GM12872 (cell line): ENCODE results near the gene SPACA6.

Experiments
- TF ChIP-seq, protein P1 (sequence below): IDR thresholded peaks from 3 replicates; pipeline ENCODE4 v1.5.1; 2011; ENCODE audit warnings: low read depth, mild to moderate bottlenecking, low read length, moderate library complexity; ENCODE audit not compliant: insufficient read depth

Gene SPACA6

DNA sequence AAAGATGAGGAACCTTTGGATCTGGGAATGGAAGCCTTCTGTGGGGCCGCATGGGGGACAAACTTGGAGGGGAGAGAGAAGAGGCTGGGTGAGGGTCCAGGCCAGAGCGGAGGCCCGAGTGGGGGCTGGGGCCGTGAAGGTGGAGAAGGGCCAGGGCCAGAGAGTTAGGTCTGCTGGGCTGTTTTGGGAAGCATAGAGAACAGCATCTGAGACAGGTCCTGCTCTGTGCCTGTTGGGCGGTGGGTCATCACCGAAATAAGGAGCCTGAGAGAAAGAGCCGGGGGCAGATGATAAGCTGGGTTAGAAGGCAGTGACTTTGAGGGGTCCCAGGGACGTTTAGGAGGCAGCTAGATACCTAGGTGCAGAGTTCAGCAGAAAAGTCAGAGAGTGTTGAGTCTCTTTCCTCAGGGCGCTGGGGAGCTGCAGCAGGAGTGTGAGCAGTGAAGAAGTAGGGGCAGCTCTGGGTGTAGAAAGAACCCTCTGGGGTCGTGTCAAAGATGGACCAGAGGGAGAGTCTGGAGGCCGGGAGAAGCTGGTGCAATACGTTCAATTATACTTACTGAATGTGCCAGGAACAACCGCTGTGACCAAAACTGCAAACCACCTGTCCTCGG is 2.7 kb downstream of the SPACA6 start:
- TF ChIP-seq, protein P1, sequence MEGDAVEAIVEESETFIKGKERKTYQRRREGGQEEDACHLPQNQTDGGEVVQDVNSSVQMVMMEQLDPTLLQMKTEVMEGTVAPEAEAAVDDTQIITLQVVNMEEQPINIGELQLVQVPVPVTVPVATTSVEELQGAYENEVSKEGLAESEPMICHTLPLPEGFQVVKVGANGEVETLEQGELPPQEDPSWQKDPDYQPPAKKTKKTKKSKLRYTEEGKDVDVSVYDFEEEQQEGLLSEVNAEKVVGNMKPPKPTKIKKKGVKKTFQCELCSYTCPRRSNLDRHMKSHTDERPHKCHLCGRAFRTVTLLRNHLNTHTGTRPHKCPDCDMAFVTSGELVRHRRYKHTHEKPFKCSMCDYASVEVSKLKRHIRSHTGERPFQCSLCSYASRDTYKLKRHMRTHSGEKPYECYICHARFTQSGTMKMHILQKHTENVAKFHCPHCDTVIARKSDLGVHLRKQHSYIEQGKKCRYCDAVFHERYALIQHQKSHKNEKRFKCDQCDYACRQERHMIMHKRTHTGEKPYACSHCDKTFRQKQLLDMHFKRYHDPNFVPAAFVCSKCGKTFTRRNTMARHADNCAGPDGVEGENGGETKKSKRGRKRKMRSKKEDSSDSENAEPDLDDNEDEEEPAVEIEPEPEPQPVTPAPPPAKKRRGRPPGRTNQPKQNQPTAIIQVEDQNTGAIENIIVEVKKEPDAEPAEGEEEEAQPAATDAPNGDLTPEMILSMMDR, result no peak

DNA sequence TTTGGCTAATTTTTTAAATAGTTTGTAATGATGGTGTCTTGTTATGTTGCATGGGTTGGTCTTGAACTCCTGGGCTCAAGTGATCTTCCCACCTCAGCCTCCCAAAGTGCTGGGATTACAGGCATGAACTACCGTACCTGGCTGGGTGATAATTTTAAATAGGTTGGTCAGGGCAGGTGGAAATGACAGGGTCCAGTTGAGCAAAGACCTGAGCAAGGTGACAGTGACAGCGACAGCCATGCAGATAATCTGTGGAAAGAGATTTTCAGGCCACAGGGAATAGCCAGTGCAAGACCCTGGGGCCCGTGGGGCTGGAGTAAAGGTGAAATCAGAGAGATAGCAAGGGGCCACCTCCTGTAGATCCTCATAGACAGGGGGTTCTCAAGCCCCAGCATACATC is 3.5 kb downstream of the SPACA6 start:
- TF ChIP-seq, protein P1, result no peak

DNA sequence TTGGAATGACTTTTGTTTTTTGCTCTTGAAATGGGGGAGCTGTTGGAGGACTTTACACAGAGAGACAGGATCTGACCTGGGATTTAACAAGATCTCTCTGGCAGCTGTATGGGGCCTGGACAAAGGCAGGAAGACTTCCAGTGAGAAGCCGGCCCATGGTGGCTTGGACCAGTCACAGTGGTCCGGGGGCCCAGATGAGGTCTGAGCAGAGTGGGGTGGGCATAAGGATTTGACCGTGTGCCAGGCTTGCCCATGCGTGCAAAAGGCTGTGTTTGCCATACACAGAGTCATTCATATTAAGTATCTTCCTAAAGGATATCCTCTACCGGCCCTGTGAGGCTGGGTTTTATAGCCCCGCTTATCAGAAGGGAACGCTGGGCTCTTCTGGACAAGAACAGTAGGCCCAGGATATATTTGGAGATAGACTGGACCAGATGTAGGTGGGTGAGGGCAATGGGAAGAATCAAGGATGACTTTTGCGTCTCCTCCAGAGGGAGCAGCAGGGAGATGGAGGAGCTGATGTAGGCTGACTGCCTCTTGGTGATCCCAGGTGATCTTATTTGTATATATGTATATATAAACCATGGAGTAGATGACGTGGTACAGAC is 4.1 kb downstream of the SPACA6 start:
- TF ChIP-seq, protein P1, result no peak

DNA sequence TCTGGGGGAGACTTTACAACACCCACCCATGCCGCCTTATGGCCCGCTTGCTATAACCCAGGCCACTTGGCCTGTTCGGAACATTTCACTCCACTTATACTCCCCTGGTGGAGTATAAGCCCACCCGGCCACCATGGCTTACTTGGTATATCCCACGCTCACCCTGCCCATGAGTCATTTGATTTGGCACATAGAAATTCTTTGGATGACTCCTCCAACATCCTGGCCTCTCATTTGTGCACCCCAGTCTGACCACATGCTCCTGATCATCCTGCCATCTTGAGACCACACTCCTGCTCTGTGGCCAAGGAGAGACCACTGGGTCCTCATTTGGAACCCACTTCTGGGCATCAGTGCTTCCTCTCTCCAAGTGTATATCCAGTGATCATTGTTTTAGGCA is 5.2 kb downstream of the SPACA6 start:
- TF ChIP-seq, protein P1, result no peak

DNA sequence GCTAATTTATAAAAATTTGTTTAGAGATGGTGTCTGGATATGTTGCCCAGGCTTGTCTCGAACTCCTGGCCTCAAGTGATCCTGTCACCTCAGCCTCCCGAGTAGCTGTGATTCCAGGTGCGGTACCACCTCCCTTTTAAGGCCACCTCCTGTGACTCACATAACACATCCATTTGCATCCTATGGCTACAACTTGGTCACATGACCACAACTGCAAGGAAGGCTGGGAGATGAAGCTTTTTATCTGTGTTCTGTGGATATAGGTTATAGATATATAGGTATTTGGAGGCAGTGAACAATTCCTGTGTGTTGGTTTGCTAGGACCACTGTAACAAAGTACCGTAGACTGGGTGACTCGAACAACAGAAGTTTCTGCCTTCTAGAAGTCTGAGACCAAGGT is 6.0 kb downstream of the SPACA6 start:
- TF ChIP-seq, protein P1, result no peak

DNA sequence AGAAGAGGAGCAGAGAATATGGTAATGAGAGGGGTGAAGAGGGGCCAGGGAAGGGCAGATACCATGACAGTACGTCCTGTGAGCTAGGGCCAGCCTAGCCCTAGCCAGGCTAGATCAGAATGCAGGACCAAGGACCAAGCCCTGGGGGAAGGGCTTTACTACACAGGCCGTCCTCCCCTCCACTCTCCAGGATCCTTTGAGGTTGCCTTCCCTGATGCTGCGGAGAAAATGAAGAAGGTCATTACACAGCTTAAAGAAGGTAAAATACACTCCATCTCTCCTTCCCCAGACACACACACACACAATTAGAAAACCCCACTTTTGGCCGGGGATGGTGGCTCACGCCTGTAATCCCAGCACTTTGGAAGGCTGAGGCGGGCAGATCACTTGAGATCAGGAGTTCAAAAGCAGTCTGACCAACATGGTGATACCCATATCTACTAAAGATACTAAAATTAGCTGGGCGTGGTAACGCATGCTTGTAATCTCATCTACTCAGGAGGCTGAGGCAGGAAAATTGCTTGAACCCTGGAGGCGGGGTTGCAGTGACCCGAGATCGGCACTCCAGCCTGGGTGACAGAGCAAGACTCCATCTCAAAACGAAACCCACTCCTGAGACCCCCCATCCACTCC is 8.5 kb downstream of the SPACA6 start:
- TF ChIP-seq, protein P1, result no peak

DNA sequence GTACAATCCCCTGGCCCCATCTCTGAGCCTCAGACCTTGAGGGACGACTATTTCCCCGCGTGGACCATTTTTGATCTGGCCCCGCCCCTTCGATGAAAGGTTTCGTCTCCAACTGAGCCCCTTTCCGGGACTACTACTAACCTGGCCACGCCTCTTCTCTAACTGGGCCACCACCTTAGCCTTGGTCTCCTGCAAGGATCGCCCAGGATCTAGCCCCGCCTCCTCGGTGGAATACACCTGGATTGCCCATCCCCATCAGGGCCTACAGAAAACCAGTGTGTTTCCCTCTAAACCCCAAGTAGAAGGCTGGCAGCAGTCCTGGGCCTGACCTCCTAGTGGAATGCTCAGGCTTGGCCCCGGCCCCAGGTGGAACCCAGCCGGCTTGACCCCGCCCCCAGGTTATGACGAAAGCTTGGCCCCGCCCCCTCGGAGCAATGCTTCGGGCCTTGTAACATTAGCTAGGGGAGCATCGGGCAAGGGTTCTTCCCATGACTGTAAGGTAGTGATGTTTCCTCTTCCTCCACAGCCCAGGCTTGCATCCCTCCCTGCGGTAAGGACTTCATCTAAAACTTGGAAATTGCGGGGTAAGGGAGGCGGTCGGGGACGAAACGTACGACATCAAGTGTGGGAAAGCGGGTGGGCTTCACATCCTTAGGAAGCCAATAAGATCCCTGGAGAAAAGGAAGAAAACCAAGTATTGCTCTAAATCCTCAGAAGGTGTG is 9.1 kb downstream of the SPACA6 start:
- TF ChIP-seq, protein P1, result no peak
